Measurements from ENCODE around the gene PRKD1.

DNA sequence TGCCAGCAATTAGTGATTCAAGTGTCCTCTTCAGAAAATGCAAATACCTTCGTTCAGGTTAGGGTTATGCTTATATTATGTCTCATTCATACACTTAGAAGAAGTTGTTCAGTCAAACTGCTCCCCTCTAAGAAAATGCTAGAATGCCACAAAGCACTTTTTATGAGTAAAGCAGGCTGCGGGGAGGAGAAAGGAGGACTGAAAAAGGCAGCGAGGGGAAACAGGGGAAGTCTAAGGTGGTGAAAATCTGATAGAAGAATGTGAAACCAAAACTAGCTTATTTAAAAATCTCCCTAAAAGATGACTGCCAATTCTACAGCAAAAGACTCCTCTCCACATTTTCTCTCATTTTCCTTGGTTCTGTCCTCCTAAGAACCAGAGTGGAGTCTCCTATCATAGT lies 70.1 kb downstream of the PRKD1 start:
- TF ChIP-seq CTCF (conservative IDR thresholded peaks at IDR 0.05; ENCODE audit: low read length) (no peak), EZH2phosphoT487 (IDR thresholded peaks at IDR 0.05; ENCODE audit: borderline replicate concordance) (no peak)
